Ovary (tissue), 3 donors: ENCODE data around the gene GGT6.

Source experiments
- CTCF ChIP-seq, 3 donors: fragments of 450-650 bp in 2 of 3; fragments of 200-600 bp in 1 of 3; IDR thresholded peaks; one replicate each; pipeline versions ENCODE4 v1.5.1 to v1.8.0; 2016 to 2022; ENCODE audit warnings: antibody characterized with exemption in 3 of 3, mild to moderate bottlenecking in 1 of 3
- EP300 ChIP-seq: sonication (generic); formaldehyde crosslinking; IDR thresholded peaks from one replicate; pipeline ENCODE4 v1.6.1; 2017; ENCODE audit warnings: antibody characterized with exemption
- donor health status: DM: no; HTN: no; CAD: no.

DNA sequence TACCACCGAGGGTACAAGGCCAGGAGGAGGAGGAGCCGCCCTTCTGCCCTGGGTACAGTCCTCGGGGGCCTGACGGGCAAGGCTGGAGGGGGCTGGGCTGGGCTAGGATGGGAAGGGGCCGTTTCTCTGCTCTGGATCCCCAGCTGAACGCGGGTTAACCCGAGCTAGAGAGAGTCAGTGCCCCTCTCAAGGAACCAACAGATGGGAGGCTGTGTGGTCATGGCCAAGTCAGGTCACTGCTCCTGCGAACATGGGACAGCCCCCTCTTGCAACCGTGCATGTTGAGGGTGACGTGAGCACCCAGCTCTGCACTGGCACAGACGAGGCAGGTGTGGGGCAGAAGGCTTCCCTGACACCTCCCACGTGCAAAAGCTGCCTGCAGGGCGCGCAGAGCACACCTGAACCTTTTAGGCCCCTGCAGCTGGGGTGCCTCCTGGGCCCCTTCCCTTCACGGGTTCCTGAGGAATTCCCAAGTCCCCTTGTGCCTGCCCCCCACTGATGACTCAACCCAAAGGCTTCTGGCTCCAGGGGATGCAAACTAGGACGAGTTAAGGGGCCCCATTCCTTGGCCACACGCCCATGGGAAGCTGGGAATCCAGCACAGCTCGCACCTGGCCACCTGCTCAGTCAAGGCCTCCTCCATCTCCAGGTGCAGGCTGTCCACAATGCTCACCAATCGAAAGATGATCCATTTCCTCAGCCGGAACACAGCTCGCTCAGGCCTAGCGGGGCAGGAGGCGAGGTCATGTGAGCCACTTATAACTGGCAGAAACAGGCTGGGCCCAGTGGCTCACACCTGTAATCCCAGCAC lies 11.5 kb downstream of the GGT6 start:
- TF ChIP-seq CTCF (IDR thresholded peaks at IDR 0.05) (no peak), EP300 (no peak)
